B cell (primary cell): ENCODE results near the gene YY1AP1.

Source experiments
- EZH2 ChIP-seq: IDR thresholded peaks from 2 replicates; pipeline ENCODE4 v1.6.1; 2012; ENCODE audit warnings: borderline replicate concordance, low read depth, mild to moderate bottlenecking, moderate library complexity, low read length; ENCODE audit not compliant: insufficient read depth, poor library complexity, severe bottlenecking
- TF ChIP-seq, protein P1 (sequence below): fragments of 200-600 bp; IDR thresholded peaks from one replicate; pipeline ENCODE4 v1.8.0; 2022; ENCODE audit warnings: antibody characterized with exemption, mild to moderate bottlenecking

DNA sequence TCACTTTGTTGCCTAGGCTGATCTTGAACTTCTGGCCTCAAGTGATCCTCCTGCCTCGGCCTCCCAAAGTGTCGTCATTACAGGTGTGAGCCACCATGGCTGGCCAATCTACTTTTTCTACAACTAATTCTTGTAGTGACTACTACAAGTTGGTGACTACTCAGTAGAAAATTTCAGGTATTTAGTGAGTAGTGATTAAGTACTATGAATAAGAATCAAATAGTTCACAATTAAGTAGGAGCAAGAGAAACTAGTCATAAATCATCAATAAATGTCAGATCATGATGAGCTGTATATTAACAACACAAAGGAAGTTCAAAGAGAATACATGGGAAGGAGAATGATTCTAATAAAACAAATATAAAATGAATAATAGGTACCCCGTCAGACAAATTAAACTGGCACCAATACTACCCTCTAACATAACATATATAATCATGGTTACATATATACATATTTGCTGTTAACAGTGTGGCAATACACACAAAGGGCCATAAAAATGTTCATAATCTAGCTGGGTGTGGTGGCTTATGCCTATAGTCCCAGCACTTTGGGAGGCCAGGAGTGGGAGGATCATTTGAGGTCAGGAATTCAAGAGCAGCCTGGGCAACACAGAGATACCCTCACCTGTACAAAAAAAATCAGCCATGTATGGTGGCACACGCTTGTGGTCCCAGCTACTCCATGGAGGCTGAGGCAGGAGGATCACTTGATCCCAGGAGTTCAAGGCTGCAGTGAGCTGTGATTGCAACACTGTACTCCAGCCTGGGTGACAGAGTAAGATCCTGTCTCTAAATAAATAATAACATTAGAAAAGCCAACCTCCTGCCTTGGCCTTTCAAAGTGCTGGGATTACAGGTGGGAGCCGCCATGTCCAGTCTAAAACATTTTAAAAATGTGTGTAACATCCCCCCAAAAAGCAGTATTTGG is 19.1 kb downstream of the YY1AP1 start:
- TF ChIP-seq, protein P1, sequence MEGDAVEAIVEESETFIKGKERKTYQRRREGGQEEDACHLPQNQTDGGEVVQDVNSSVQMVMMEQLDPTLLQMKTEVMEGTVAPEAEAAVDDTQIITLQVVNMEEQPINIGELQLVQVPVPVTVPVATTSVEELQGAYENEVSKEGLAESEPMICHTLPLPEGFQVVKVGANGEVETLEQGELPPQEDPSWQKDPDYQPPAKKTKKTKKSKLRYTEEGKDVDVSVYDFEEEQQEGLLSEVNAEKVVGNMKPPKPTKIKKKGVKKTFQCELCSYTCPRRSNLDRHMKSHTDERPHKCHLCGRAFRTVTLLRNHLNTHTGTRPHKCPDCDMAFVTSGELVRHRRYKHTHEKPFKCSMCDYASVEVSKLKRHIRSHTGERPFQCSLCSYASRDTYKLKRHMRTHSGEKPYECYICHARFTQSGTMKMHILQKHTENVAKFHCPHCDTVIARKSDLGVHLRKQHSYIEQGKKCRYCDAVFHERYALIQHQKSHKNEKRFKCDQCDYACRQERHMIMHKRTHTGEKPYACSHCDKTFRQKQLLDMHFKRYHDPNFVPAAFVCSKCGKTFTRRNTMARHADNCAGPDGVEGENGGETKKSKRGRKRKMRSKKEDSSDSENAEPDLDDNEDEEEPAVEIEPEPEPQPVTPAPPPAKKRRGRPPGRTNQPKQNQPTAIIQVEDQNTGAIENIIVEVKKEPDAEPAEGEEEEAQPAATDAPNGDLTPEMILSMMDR = no peak
- no peak for TF ChIP-seq EZH2
